WTC11 (cell line): ENCODE measurements around the gene MINDY4B. TPM values are rescaled to one million over a fixed set of nuclear protein-coding genes. Genes with fewer than 3 reads are reported as not detected.
"Not testable (repeated sequence)": the region's sequence is repeated elsewhere in the genome, so short reads cannot be mapped to it uniquely, and the experiment has no call there.

Source experiments
- ATAC-seq: fragments of 200-7000 bp; cut with Tn5 transposase; 2 replicates; pipeline ENCODE4 v1.10.0; 2021; ENCODE audit warnings: mild to moderate bottlenecking, moderate library complexity
- CTCF ChIA-PET: fragments of 300-600 bp; sonication (Branson Sonifier 250); formaldehyde crosslinking; loops from one replicate; lab custom pipeline; 2021; ENCODE audit warnings: antibody characterized with exemption; lab: Charles Lee
- POLR2A ChIA-PET: fragments of 350-600 bp; sonication (Branson Sonifier 250); formaldehyde crosslinking; loops from one replicate; lab custom pipeline; 2021; ENCODE audit warnings: antibody characterized with exemption; lab: Charles Lee
- DNase-seq: peaks from one replicate; pipeline ENCODE4 v3.0.0; 2021; ENCODE audit warnings: low spot score
- H3K27ac Mint-ChIP-seq: 2 replicates; pipeline ENCODE4 v1.8.0; 2021; ENCODE audit warnings: mixed read lengths
- H3K27me3 Mint-ChIP-seq: 2 replicates; pipeline ENCODE4 v1.8.0; 2021; ENCODE audit warnings: low read depth, mild to moderate bottlenecking, moderate library complexity, mixed read lengths
- H3K36me3 Mint-ChIP-seq: 2 replicates; pipeline ENCODE4 v1.8.0; 2021; ENCODE audit warnings: mixed read lengths
- H3K4me1 Mint-ChIP-seq: 2 replicates; pipeline ENCODE4 v1.8.0; 2022; ENCODE audit warnings: mixed read lengths
- H3K4me3 Mint-ChIP-seq: 2 replicates; pipeline ENCODE4 v1.8.0; 2021; ENCODE audit warnings: mild to moderate bottlenecking, moderate library complexity, mixed read lengths
- H3K9me3 Mint-ChIP-seq: 2 replicates; pipeline ENCODE4 v1.8.0; 2021; ENCODE audit warnings: mixed read lengths
- ATF1 ChIP-seq: sonication (generic); formaldehyde crosslinking; IDR thresholded peaks from 2 replicates; pipeline ENCODE4 v1.8.1; 2023; ENCODE audit warnings: mild to moderate bottlenecking, moderate library complexity, missing genetic modification reagents
- CDX4 ChIP-seq: fragments of 250-450 bp; sonication (Bioruptor Pico); IDR thresholded peaks from 2 replicates; pipeline ENCODE4 v1.9.0; 2021; ENCODE audit warnings: moderate library complexity, mild to moderate bottlenecking, inconsistent platforms, borderline replicate concordance
- ESRRA ChIP-seq: sonication (generic); formaldehyde crosslinking; IDR thresholded peaks from 2 replicates; pipeline ENCODE4 v1.8.1; 2022; ENCODE audit warnings: mild to moderate bottlenecking, missing genetic modification reagents, borderline replicate concordance
- FOXK1 ChIP-seq: sonication (generic); formaldehyde crosslinking; IDR thresholded peaks from 2 replicates; pipeline ENCODE4 v1.8.0; 2022; ENCODE audit warnings: mild to moderate bottlenecking, moderate library complexity, missing genetic modification reagents
- GRHL2 ChIP-seq: fragments of 250-450 bp; sonication (Bioruptor Pico); IDR thresholded peaks from 2 replicates; pipeline ENCODE4 v1.8.0; 2022; ENCODE audit warnings: mild to moderate bottlenecking, moderate library complexity; ENCODE audit not compliant: insufficient replicate concordance, severe bottlenecking
- IRF1 ChIP-seq: sonication (generic); formaldehyde crosslinking; IDR thresholded peaks from 2 replicates; pipeline ENCODE4 v1.8.0; 2023; ENCODE audit warnings: missing genetic modification reagents
- KAT7 ChIP-seq: sonication (generic); formaldehyde crosslinking; IDR thresholded peaks from 2 replicates; pipeline ENCODE4 v1.8.1; 2023; ENCODE audit warnings: missing genetic modification reagents, mild to moderate bottlenecking, borderline replicate concordance
- NFATC4 ChIP-seq: fragments of 250-450 bp; sonication (Bioruptor Pico); IDR thresholded peaks from 2 replicates; pipeline ENCODE4 v1.9.0; 2021; ENCODE audit warnings: mild to moderate bottlenecking
- NR3C1 ChIP-seq: sonication (generic); formaldehyde crosslinking; conservative IDR thresholded peaks from 2 replicates; pipeline ENCODE4 v1.8.1; 2023; ENCODE audit warnings: low read depth, mild to moderate bottlenecking, missing genetic modification reagents
- OVOL2 ChIP-seq: fragments of 250-450 bp; sonication (Bioruptor Pico); IDR thresholded peaks from 2 replicates; pipeline ENCODE4 v1.9.0; 2021; ENCODE audit warnings: mild to moderate bottlenecking, borderline replicate concordance
- SOX15 ChIP-seq: fragments of 250-450 bp; sonication (Bioruptor Pico); IDR thresholded peaks from 2 replicates; pipeline ENCODE4 v1.9.0; 2021; ENCODE audit warnings: mild to moderate bottlenecking
- TP53 ChIP-seq: sonication (generic); formaldehyde crosslinking; IDR thresholded peaks from 2 replicates; pipeline ENCODE4 v1.8.1; 2023; ENCODE audit warnings: mild to moderate bottlenecking, missing genetic modification reagents
- ZNF219 ChIP-seq: sonication (generic); formaldehyde crosslinking; IDR thresholded peaks from 2 replicates; pipeline ENCODE4 v1.8.0; 2023; ENCODE audit warnings: missing genetic modification reagents, mild to moderate bottlenecking, borderline replicate concordance
- ZNF416 ChIP-seq: fragments of 250-450 bp; sonication (Bioruptor Pico); IDR thresholded peaks from 2 replicates; pipeline ENCODE4 v1.9.0; 2021; ENCODE audit warnings: mild to moderate bottlenecking, inconsistent platforms
- ZNF671 ChIP-seq: fragments of 250-450 bp; sonication (Bioruptor Pico); IDR thresholded peaks from 2 replicates; pipeline ENCODE4 v1.8.0; 2021; ENCODE audit warnings: mild to moderate bottlenecking
- ZSCAN18 ChIP-seq: fragments of 250-450 bp; sonication (Bioruptor Pico); IDR thresholded peaks from 2 replicates; pipeline ENCODE4 v2.1.2; 2022; ENCODE audit warnings: mild to moderate bottlenecking, moderate library complexity
- total RNA-seq: library from RNA; stranded (reverse); gene quantifications from 3 replicates; pipeline ENCODE4 v1.2.3, GENCODE V29; 2021
- TF ChIP-seq, protein P1 (sequence below): fragments of 250-450 bp; sonication (Bioruptor Pico); IDR thresholded peaks from 2 replicates; pipeline ENCODE4 v1.8.0; 2021; ENCODE audit warnings: mild to moderate bottlenecking
- TF ChIP-seq, protein P2 (sequence below): sonication (generic); formaldehyde crosslinking; IDR thresholded peaks from 2 replicates; pipeline ENCODE4 v1.8.0; 2022; ENCODE audit warnings: mild to moderate bottlenecking, missing genetic modification reagents
- TF ChIP-seq, protein P3 (sequence below): sonication (generic); formaldehyde crosslinking; IDR thresholded peaks from 2 replicates; pipeline ENCODE4 v1.8.0; 2023; ENCODE audit warnings: mild to moderate bottlenecking, missing genetic modification reagents
- TF ChIP-seq, protein P4 (sequence below): sonication (generic); formaldehyde crosslinking; IDR thresholded peaks from 2 replicates; pipeline ENCODE4 v1.8.1; 2022; ENCODE audit warnings: missing genetic modification reagents, borderline replicate concordance
- TF ChIP-seq, protein P5 (sequence below): sonication (generic); formaldehyde crosslinking; IDR thresholded peaks from 2 replicates; pipeline ENCODE4 v1.8.1; 2022; ENCODE audit warnings: low read depth, mild to moderate bottlenecking, moderate library complexity, missing genetic modification reagents, borderline replicate concordance

Gene MINDY4B
- total RNA-seq, 1 experiment from 2014 or later = not detected

DNA sequence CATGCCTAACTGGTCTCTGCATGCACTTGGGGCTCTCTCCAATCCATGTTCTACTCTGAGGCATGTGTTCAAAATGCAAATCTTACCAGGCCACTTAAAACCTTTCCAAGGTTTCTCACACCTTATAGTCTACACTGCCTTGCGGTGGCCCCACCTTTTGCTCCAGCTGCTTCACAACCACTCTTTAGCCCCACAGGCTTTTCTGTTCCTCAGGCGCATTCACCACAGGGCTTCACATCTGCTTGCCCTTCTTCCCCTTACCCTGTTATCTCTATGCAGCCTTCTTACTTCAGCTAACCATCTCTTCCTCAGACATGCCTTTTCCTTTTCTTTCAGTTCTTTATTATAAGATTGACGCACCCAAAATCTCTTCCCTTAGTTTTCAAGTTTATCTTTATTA is 37.8 kb downstream of the MINDY4B start:
- TF ChIP-seq ZNF219 (CRISPR knock-in tag) = no peak
- no peak for TF ChIP-seq TP53 (CRISPR knock-in tag)
- no peak for TF ChIP-seq OVOL2
- TF ChIP-seq KAT7 = no peak
- TF ChIP-seq CDX4 (CRISPR knock-in tag) = no peak
- TF ChIP-seq NR3C1 (CRISPR knock-in tag) = no peak
- TF ChIP-seq NFATC4 (CRISPR knock-in tag) = no peak
- TF ChIP-seq, all 79 proteins: peak for 0
- H3K4me3 Mint-ChIP-seq = no peak overlapping the region
- ATAC-seq (no peak), DNase-seq (no peak)
- H3K27ac Mint-ChIP-seq = no peak overlapping the region
- H3K4me1 Mint-ChIP-seq = peaks cover 6% of the 10 kb centered on the region
- peaks cover 19% of the 10 kb centered on the region for H3K9me3 Mint-ChIP-seq
- CTCF ChIA-PET = no interaction called here
- no peaks in the 10 kb centered on the region; the same call in 1 of the 2 replicates for H3K27me3 Mint-ChIP-seq
- peaks cover 4% of the 10 kb centered on the region; the same call in 1 of the 2 replicates for H3K36me3 Mint-ChIP-seq
- POLR2A ChIA-PET = no interaction called here

DNA sequence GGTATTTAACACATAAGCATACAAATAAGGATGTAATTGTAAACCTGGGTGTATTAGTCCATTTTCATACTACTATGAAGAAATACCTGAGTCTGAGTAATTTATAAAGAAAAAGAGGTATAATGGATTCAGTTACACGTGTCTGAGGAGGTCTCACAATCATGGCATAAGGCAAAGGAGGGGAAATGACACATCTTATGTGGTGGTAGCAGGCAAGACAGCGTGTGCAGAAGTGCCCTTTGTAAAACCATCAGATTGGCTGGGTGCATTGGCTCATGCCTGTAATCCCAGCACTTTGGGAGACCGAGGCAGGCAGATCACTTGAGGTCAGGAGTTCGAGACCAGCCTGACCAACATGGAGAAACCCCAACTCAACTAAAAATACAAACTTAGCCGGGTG is 41.3 kb downstream of the MINDY4B start:
- H3K9me3 Mint-ChIP-seq = peaks cover 22% of the 10 kb centered on the region
- peaks cover 12% of the 10 kb centered on the region for H3K4me1 Mint-ChIP-seq
- H3K27me3 Mint-ChIP-seq, DNase-seq, H3K27ac Mint-ChIP-seq, H3K4me3 Mint-ChIP-seq, ATAC-seq, H3K36me3 Mint-ChIP-seq, POLR2A ChIA-PET: not testable (repeated sequence)
- CTCF ChIA-PET = interaction anchor here (0.6 to 1.6 kb wide), 4 partner anchors 47 to 141 kb away, joined by 3 to 25 read pairs (median 5); no protein-coding TSS in a partner anchor

- CTCF ChIA-PET = interaction anchor here (1.6 kb wide), 1 partner anchor 140 kb away, joined by 4 read pairs; no protein-coding TSS in a partner anchor
- ATAC-seq = no peak
- TF ChIP-seq, protein P1, sequence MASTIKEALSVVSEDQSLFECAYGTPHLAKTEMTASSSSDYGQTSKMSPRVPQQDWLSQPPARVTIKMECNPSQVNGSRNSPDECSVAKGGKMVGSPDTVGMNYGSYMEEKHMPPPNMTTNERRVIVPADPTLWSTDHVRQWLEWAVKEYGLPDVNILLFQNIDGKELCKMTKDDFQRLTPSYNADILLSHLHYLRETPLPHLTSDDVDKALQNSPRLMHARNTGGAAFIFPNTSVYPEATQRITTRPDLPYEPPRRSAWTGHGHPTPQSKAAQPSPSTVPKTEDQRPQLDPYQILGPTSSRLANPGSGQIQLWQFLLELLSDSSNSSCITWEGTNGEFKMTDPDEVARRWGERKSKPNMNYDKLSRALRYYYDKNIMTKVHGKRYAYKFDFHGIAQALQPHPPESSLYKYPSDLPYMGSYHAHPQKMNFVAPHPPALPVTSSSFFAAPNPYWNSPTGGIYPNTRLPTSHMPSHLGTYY (CRISPR knock-in tag) = no peak
- no peak for TF ChIP-seq TP53 (CRISPR knock-in tag)
- no peak for TF ChIP-seq ZNF671
- no peak for TF ChIP-seq KAT7
- TF ChIP-seq ATF1 (CRISPR knock-in tag) = no peak
- no peak for TF ChIP-seq SOX15 (CRISPR knock-in tag)
- TF ChIP-seq IRF1 (CRISPR knock-in tag) = no peak
- TF ChIP-seq ZSCAN18 (CRISPR knock-in tag) = no peak
- no peak for TF ChIP-seq ESRRA (CRISPR knock-in tag)
- TF ChIP-seq, protein P2, sequence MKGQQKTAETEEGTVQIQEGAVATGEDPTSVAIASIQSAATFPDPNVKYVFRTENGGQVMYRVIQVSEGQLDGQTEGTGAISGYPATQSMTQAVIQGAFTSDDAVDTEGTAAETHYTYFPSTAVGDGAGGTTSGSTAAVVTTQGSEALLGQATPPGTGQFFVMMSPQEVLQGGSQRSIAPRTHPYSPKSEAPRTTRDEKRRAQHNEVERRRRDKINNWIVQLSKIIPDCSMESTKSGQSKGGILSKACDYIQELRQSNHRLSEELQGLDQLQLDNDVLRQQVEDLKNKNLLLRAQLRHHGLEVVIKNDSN (CRISPR knock-in tag) = no peak
- no peak for TF ChIP-seq GRHL2
- TF ChIP-seq, protein P3, sequence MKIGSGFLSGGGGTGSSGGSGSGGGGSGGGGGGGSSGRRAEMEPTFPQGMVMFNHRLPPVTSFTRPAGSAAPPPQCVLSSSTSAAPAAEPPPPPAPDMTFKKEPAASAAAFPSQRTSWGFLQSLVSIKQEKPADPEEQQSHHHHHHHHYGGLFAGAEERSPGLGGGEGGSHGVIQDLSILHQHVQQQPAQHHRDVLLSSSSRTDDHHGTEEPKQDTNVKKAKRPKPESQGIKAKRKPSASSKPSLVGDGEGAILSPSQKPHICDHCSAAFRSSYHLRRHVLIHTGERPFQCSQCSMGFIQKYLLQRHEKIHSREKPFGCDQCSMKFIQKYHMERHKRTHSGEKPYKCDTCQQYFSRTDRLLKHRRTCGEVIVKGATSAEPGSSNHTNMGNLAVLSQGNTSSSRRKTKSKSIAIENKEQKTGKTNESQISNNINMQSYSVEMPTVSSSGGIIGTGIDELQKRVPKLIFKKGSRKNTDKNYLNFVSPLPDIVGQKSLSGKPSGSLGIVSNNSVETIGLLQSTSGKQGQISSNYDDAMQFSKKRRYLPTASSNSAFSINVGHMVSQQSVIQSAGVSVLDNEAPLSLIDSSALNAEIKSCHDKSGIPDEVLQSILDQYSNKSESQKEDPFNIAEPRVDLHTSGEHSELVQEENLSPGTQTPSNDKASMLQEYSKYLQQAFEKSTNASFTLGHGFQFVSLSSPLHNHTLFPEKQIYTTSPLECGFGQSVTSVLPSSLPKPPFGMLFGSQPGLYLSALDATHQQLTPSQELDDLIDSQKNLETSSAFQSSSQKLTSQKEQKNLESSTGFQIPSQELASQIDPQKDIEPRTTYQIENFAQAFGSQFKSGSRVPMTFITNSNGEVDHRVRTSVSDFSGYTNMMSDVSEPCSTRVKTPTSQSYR = no peak
- TF ChIP-seq, protein P4, sequence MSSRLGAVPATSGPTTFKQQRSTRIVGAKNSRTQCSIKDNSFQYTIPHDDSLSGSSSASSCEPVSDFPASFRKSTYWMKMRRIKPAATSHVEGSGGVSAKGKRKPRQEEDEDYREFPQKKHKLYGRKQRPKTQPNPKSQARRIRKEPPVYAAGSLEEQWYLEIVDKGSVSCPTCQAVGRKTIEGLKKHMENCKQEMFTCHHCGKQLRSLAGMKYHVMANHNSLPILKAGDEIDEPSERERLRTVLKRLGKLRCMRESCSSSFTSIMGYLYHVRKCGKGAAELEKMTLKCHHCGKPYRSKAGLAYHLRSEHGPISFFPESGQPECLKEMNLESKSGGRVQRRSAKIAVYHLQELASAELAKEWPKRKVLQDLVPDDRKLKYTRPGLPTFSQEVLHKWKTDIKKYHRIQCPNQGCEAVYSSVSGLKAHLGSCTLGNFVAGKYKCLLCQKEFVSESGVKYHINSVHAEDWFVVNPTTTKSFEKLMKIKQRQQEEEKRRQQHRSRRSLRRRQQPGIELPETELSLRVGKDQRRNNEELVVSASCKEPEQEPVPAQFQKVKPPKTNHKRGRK (CRISPR knock-in tag) = no peak
- TF ChIP-seq, protein P5, sequence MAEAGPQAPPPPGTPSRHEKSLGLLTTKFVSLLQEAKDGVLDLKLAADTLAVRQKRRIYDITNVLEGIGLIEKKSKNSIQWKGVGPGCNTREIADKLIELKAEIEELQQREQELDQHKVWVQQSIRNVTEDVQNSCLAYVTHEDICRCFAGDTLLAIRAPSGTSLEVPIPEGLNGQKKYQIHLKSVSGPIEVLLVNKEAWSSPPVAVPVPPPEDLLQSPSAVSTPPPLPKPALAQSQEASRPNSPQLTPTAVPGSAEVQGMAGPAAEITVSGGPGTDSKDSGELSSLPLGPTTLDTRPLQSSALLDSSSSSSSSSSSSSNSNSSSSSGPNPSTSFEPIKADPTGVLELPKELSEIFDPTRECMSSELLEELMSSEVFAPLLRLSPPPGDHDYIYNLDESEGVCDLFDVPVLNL (CRISPR knock-in tag) = no peak
- TF ChIP-seq ZNF416 (CRISPR knock-in tag) = no peak
- no peak for TF ChIP-seq FOXK1
Measured at GRCh38 chr3:150861851-150862250, 43.4 kb downstream of the MINDY4B start.

More at GRCh38 chr3:150861851-150862250, 43.4 kb downstream of the MINDY4B start:
- Mint-ChIP-seq H3K27me3 (no peaks in the 10 kb centered on the region; the same call in 1 of the 2 replicates), H3K4me3 (no peak overlapping the region), H3K27ac (no peak overlapping the region), H3K9me3 (peaks cover 22% of the 10 kb centered on the region), H3K36me3 (peaks cover 4% of the 10 kb centered on the region; the same call in 1 of the 2 replicates), H3K4me1 (peaks cover 12% of the 10 kb centered on the region)
- no peak for DNase-seq
- POLR2A ChIA-PET = no interaction called here
